Endothelial cell (in vitro differentiated cells): ENCODE results near the gene SPARCL1. TPM values are rescaled to one million over a fixed set of nuclear protein-coding genes. Genes with fewer than 3 reads are reported as not detected.

Experiments
- DNase-seq: peaks from one replicate; pipeline ENCODE4 v3.0.0; 2021; ENCODE audit warnings: low spot score
- H3K27ac Mint-ChIP-seq: one replicate; pipeline ENCODE4 v1.8.0; 2021; ENCODE audit warnings: mixed read lengths, inconsistent platforms; ENCODE audit not compliant: unreplicated experiment
- H3K27me3 Mint-ChIP-seq: one replicate; pipeline ENCODE4 v1.8.0; 2021; ENCODE audit warnings: mild to moderate bottlenecking, moderate library complexity, mixed read lengths, inconsistent platforms; ENCODE audit not compliant: unreplicated experiment
- H3K36me3 Mint-ChIP-seq: one replicate; pipeline ENCODE4 v1.8.0; 2021; ENCODE audit warnings: mild to moderate bottlenecking, low read depth, mixed read lengths, inconsistent platforms; ENCODE audit not compliant: unreplicated experiment
- H3K4me1 Mint-ChIP-seq: one replicate; pipeline ENCODE4 v1.8.0; 2021; ENCODE audit warnings: mild to moderate bottlenecking, mixed read lengths, inconsistent platforms; ENCODE audit not compliant: unreplicated experiment
- H3K4me3 Mint-ChIP-seq: one replicate; pipeline ENCODE4 v1.8.0; 2021; ENCODE audit warnings: mild to moderate bottlenecking, mixed read lengths, inconsistent platforms; ENCODE audit not compliant: unreplicated experiment
- H3K9me3 Mint-ChIP-seq: one replicate; pipeline ENCODE4 v1.8.0; 2021; ENCODE audit warnings: mixed read lengths, inconsistent platforms; ENCODE audit not compliant: unreplicated experiment
- total RNA-seq: library from RNA; stranded (reverse); fragmentation: NEBNext Ultra II Directional; extraction: Animal tissue kit (Norgen Biotek cat#: 25700); gene quantifications from one replicate; pipeline ENCODE4 v1.2.1, GENCODE V29; 2021; ENCODE audit not compliant: unreplicated experiment
- TF ChIP-seq, protein P1 (sequence below): fragments of 200-600 bp; sonication (generic); IDR thresholded peaks from one replicate; pipeline ENCODE4 v1.5.0; 2021; ENCODE audit warnings: antibody characterized with exemption; ENCODE audit not compliant: unreplicated experiment

The SPARCL1 gene
- total RNA-seq, 1 donor from 2014 or later = 3.3 TPM

DNA sequence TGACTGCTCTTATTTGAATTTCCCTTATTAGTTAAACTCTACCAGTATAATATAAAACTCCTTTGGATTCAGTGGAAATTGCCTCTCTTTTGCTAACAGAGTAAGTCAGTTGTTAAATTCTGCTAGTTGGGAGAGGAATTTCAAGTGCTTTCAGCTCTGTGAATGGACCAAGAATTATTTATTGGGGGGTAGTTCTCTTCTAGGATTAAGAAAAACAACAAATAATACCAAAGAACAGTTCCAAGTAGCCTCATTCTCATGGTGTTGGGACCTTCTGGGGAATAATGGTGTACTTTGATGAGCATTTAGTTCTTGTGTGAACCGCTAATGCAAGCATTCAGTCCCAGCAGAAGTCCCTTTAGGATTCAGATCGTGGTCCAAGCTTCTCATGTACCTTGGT, 11.6 kb downstream of the SPARCL1 start:
- Mint-ChIP-seq H3K4me3 (no peak overlapping the region), H3K9me3 (no peaks in the 10 kb centered on the region), H3K36me3 (no peaks in the 10 kb centered on the region), H3K27me3 (no peaks in the 10 kb centered on the region), H3K27ac (no peak overlapping the region), H3K4me1 (no peaks in the 10 kb centered on the region)
- DNase-seq = no peak
- TF ChIP-seq, protein P1, sequence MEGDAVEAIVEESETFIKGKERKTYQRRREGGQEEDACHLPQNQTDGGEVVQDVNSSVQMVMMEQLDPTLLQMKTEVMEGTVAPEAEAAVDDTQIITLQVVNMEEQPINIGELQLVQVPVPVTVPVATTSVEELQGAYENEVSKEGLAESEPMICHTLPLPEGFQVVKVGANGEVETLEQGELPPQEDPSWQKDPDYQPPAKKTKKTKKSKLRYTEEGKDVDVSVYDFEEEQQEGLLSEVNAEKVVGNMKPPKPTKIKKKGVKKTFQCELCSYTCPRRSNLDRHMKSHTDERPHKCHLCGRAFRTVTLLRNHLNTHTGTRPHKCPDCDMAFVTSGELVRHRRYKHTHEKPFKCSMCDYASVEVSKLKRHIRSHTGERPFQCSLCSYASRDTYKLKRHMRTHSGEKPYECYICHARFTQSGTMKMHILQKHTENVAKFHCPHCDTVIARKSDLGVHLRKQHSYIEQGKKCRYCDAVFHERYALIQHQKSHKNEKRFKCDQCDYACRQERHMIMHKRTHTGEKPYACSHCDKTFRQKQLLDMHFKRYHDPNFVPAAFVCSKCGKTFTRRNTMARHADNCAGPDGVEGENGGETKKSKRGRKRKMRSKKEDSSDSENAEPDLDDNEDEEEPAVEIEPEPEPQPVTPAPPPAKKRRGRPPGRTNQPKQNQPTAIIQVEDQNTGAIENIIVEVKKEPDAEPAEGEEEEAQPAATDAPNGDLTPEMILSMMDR = no peak

DNA sequence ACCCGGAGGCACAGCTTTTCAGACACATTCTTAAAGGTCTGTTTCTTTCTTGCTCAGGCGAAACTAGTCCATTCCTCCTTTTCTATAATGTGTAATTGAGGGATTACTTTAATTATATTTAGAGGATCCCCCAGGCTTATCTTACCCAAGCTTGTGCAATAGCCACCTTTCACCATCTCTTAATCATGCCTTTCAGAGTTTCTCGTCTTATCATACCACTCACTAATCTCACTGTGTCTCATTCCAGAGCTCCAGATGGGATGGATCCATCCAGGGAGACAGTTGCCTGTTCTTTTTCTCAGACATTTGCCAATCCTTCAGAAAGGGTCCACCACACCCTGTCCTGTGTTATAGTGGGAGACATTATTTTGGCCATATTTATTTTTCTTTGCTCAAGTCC, 12.5 kb downstream of the SPARCL1 start:
- no peak for DNase-seq
- H3K27ac Mint-ChIP-seq = no peak overlapping the region
- H3K36me3 Mint-ChIP-seq = no peaks in the 10 kb centered on the region
- peaks cover under 1% of the 10 kb centered on the region for H3K4me1 Mint-ChIP-seq
- no peak overlapping the region for H3K4me3 Mint-ChIP-seq
- no peaks in the 10 kb centered on the region for H3K9me3 Mint-ChIP-seq
- TF ChIP-seq, protein P1 = no peak
- H3K27me3 Mint-ChIP-seq = no peaks in the 10 kb centered on the region

DNA sequence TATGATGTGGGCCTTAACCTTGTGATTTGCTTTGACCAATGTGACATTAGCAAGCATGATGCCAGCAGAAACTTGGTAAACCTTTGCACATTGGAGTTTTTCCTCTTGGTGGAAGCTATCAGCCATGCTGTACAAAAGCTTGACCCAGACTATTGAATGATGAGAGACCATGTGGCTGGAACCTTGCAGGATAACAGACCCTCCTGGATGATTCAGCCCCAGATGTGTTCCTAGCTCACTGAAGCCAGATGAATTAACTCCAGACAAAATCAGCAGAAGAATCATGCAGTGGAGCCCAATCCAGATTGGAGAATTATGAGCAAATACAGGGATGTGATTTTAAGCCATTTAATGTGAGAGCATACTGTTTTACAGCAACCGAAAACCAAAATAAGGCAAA, 16.8 kb downstream of the SPARCL1 start:
- Mint-ChIP-seq H3K27me3 (peaks cover 2% of the 10 kb centered on the region), H3K4me1 (peaks cover 7% of the 10 kb centered on the region), H3K36me3 (no peaks in the 10 kb centered on the region), H3K27ac (no peak overlapping the region), H3K9me3 (no peaks in the 10 kb centered on the region), H3K4me3 (no peak overlapping the region)
- TF ChIP-seq, protein P1 = no peak
- no peak for DNase-seq

DNA sequence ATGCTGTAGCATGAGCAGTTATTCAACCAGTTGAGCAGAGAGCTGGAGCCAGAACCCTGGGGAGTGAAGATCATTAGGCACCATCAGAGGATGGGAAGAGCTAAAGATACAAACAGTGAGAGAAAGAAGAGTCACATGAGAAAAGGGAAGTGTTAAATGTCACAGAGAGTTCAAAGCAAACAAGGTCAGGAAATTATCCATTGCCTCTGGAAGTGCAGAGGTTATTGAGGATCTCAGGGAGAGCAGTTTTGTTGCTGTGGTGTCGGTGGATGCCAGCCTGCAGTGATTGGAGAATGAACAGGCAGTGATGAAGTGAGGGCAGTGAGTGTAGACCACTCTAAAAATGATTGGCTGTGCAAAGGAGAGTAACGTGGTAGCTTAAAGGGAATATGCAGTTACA, 17.7 kb downstream of the SPARCL1 start:
- no peak overlapping the region for H3K4me3 Mint-ChIP-seq
- H3K27ac Mint-ChIP-seq = no peak overlapping the region
- no peak for DNase-seq
- TF ChIP-seq, protein P1 = no peak
- H3K4me1 Mint-ChIP-seq = peaks cover 7% of the 10 kb centered on the region
- no peaks in the 10 kb centered on the region for H3K9me3 Mint-ChIP-seq
- peaks cover 2% of the 10 kb centered on the region for H3K27me3 Mint-ChIP-seq
- no peaks in the 10 kb centered on the region for H3K36me3 Mint-ChIP-seq

GRCh38 chr4:87510747-87511146, 18.4 kb downstream of the SPARCL1 start:
- H3K27ac Mint-ChIP-seq = no peak overlapping the region

More at GRCh38 chr4:87510747-87511146, 18.4 kb downstream of the SPARCL1 start:
- Mint-ChIP-seq H3K9me3 (no peaks in the 10 kb centered on the region), H3K4me3 (no peak overlapping the region), H3K4me1 (peaks cover 7% of the 10 kb centered on the region), H3K27me3 (peaks cover 2% of the 10 kb centered on the region), H3K36me3 (no peaks in the 10 kb centered on the region)
- DNase-seq = no peak
- TF ChIP-seq, protein P1 = no peak
